Amniotic epithelial cell (primary cell): ENCODE data around the gene ADAM22.

Source experiments
- DNase-seq: peaks from one replicate; pipeline ENCODE4 v3.0.0-alpha.2; 2010; ENCODE audit warnings: low read depth

The ADAM22 gene

GRCh38 chr7:88218836-88219605, 285.0 kb downstream of the ADAM22 start:
- peak; percentile 64 for DNase-seq

- peak; percentile 71 for DNase-seq
These were observed 286.0 kb downstream of the ADAM22 start, which contains the start of gene SRI for GRCh38 chr7:88219781-88220747. SRI (minus strand) TSS chr7:88220038; CDS start chr7:88220026, 12 bp downstream.

GRCh38 chr7:88223265-88223664, 289.2 kb downstream of the ADAM22 start:
- no peak for DNase-seq

- peak; percentile 40 for DNase-seq
These were observed 290.7 kb downstream of the ADAM22 start for GRCh38 chr7:88224601-88225275.

GRCh38 chr7:88226201-88226600, 292.1 kb downstream of the ADAM22 start:
- no peak for DNase-seq

GRCh38 chr7:88226886-88227516, 292.9 kb downstream of the ADAM22 start:
- peak; percentile 87 for DNase-seq

- DNase-seq: no peak
These were observed 295.4 kb downstream of the ADAM22 start for GRCh38 chr7:88229302-88229995.

- DNase-seq: no peak
These were observed 296.6 kb downstream of the ADAM22 start for GRCh38 chr7:88230646-88231045.

- no peak for DNase-seq
These were observed 299.8 kb downstream of the ADAM22 start for GRCh38 chr7:88233828-88234227.

GRCh38 chr7:88239852-88240251, 305.8 kb downstream of the ADAM22 start:
- no peak for DNase-seq

GRCh38 chr7:88243345-88243909, 309.4 kb downstream of the ADAM22 start:
- DNase-seq: peak; percentile 44

- no peak for DNase-seq
These were observed 310.2 kb downstream of the ADAM22 start for GRCh38 chr7:88244258-88244657.
